ENCODE data around the gene JKAMP. TPM values are rescaled to one million over a fixed set of nuclear protein-coding genes. Genes with fewer than 3 reads are reported as not detected.

The JKAMP gene
- total RNA-seq, 1 experiment from 2014 or later = 46.5 TPM

DNA sequence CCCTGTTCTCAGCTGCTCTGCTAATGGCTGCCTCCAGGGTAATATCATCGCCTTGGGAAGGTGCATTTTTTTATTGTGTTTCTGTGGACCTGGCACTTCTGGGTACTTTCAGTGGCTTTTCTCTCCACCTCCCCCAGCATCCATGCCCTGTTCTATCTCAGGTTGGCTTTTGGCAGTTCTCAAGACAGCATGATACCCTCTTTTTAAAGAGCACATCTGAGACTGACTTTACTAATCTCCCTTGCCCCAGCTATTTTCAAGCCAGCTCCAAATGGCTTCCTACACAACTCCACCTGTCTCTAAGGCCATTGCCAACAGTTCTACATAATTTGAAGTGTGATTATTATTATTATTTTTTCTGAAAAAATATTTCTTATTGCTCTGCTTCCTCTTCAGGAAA is 53.2 kb downstream of the JKAMP start:
- no peak for ATAC-seq

More for the DNA sequence above, 53.2 kb downstream of the JKAMP start:
- Histone ChIP-seq H3K79me2 (ENCODE audit: insufficient read depth, low read length) (no peaks in the 10 kb centered on the region), H3K9me3 (ENCODE audit: control insufficient read depth in 1 of 2, insufficient read depth in 1 of 2, low read depth in 1 of 2, low read length in 2 of 2) (no peaks in the 10 kb centered on the region), H3K27me3 (ENCODE audit: insufficient read depth, low read length) (no peaks in the 10 kb centered on the region), H3K36me3 (ENCODE audit: control insufficient read depth in 1 of 2, insufficient read depth in 2 of 2, low read length in 2 of 2) (no peaks in the 10 kb centered on the region), H3K4me3 (replicated peaks in 1 of 2; ENCODE audit: low read depth in 1 of 2, low read length in 2 of 2) (no peak overlapping the region), H3K27ac (ENCODE audit: low read depth, low read length) (no peak overlapping the region), H3K4me1 (ENCODE audit: control insufficient read depth in 1 of 2, insufficient read depth in 2 of 2, low read length in 2 of 2) (no peaks in the 10 kb centered on the region), H3K4me2 (ENCODE audit: low read length) (no peak overlapping the region), H3K9ac (ENCODE audit: low read length) (no peak overlapping the region), H4K20me1 (ENCODE audit: insufficient read depth) (no peaks in the 10 kb centered on the region), H2AFZ (ENCODE audit: low read depth, low read length, poor library complexity, severe bottlenecking) (no peak overlapping the region), H3K9me2 (ENCODE audit: insufficient read depth) (no peaks in the 10 kb centered on the region)
- CTCF ChIA-PET = no interaction called here
- BruUV-seq (replicated peaks) = no TSS peak
- intact Hi-C loops (cut with micrococcal nuclease) = no loop called here
- TF ChIP-seq, protein P1, sequence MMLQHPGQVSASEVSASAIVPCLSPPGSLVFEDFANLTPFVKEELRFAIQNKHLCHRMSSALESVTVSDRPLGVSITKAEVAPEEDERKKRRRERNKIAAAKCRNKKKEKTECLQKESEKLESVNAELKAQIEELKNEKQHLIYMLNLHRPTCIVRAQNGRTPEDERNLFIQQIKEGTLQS (IDR thresholded peaks at IDR 0.05) = no peak
- no peak for TF ChIP-seq POLR2AphosphoS5 (IDR thresholded peaks at IDR 0.05; ENCODE audit: low read depth, low read length)
- TF ChIP-seq SIN3A (IDR thresholded peaks at IDR 0.05; ENCODE audit: low read depth) = no peak
- no peak for TF ChIP-seq POLR2A (IDR thresholded peaks at IDR 0.05; ENCODE audit: borderline replicate concordance, extremely low read depth, insufficient read depth, insufficient read length)
- no peak for TF ChIP-seq RAD21 (IDR thresholded peaks at IDR 0.05; ENCODE audit: low read depth)
- no peak for TF ChIP-seq TCF7L2 (IDR thresholded peaks at IDR 0.05; ENCODE audit: borderline replicate concordance, extremely low read depth, insufficient read depth, insufficient read length)
- TF ChIP-seq, protein P2, sequence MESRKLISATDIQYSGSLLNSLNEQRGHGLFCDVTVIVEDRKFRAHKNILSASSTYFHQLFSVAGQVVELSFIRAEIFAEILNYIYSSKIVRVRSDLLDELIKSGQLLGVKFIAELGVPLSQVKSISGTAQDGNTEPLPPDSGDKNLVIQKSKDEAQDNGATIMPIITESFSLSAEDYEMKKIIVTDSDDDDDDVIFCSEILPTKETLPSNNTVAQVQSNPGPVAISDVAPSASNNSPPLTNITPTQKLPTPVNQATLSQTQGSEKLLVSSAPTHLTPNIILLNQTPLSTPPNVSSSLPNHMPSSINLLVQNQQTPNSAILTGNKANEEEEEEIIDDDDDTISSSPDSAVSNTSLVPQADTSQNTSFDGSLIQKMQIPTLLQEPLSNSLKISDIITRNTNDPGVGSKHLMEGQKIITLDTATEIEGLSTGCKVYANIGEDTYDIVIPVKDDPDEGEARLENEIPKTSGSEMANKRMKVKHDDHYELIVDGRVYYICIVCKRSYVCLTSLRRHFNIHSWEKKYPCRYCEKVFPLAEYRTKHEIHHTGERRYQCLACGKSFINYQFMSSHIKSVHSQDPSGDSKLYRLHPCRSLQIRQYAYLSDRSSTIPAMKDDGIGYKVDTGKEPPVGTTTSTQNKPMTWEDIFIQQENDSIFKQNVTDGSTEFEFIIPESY (IDR thresholded peaks at IDR 0.05; ENCODE audit: extremely low read depth, insufficient replicate concordance, low read length) = no peak
- TF ChIP-seq SRF (IDR thresholded peaks at IDR 0.05; ENCODE audit: low read depth) = no peak
- TF ChIP-seq ZNF274 (IDR thresholded peaks at IDR 0.05; ENCODE audit: low read depth, low read length) = no peak
- TF ChIP-seq FOSL1 (IDR thresholded peaks at IDR 0.05; ENCODE audit: low read depth) = no peak
- TF ChIP-seq, protein P3, sequence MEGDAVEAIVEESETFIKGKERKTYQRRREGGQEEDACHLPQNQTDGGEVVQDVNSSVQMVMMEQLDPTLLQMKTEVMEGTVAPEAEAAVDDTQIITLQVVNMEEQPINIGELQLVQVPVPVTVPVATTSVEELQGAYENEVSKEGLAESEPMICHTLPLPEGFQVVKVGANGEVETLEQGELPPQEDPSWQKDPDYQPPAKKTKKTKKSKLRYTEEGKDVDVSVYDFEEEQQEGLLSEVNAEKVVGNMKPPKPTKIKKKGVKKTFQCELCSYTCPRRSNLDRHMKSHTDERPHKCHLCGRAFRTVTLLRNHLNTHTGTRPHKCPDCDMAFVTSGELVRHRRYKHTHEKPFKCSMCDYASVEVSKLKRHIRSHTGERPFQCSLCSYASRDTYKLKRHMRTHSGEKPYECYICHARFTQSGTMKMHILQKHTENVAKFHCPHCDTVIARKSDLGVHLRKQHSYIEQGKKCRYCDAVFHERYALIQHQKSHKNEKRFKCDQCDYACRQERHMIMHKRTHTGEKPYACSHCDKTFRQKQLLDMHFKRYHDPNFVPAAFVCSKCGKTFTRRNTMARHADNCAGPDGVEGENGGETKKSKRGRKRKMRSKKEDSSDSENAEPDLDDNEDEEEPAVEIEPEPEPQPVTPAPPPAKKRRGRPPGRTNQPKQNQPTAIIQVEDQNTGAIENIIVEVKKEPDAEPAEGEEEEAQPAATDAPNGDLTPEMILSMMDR (IDR thresholded peaks at IDR 0.05 in 2 of 3, conservative IDR thresholded peaks at IDR 0.05 in 1 of 3; ENCODE audit: borderline replicate concordance in 1 of 3, insufficient read depth in 1 of 3, low read depth in 2 of 3, low read length in 2 of 3) = no peak
- TF ChIP-seq ZFX (IDR thresholded peaks at IDR 0.05) = no peak
- TF ChIP-seq, protein P4, sequence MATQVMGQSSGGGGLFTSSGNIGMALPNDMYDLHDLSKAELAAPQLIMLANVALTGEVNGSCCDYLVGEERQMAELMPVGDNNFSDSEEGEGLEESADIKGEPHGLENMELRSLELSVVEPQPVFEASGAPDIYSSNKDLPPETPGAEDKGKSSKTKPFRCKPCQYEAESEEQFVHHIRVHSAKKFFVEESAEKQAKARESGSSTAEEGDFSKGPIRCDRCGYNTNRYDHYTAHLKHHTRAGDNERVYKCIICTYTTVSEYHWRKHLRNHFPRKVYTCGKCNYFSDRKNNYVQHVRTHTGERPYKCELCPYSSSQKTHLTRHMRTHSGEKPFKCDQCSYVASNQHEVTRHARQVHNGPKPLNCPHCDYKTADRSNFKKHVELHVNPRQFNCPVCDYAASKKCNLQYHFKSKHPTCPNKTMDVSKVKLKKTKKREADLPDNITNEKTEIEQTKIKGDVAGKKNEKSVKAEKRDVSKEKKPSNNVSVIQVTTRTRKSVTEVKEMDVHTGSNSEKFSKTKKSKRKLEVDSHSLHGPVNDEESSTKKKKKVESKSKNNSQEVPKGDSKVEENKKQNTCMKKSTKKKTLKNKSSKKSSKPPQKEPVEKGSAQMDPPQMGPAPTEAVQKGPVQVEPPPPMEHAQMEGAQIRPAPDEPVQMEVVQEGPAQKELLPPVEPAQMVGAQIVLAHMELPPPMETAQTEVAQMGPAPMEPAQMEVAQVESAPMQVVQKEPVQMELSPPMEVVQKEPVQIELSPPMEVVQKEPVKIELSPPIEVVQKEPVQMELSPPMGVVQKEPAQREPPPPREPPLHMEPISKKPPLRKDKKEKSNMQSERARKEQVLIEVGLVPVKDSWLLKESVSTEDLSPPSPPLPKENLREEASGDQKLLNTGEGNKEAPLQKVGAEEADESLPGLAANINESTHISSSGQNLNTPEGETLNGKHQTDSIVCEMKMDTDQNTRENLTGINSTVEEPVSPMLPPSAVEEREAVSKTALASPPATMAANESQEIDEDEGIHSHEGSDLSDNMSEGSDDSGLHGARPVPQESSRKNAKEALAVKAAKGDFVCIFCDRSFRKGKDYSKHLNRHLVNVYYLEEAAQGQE (IDR thresholded peaks at IDR 0.05; ENCODE audit: low read depth) = no peak
- TF ChIP-seq JUND (IDR thresholded peaks at IDR 0.05) = no peak
- no peak for TF ChIP-seq EGR1 (IDR thresholded peaks at IDR 0.05; ENCODE audit: low read depth)
- TF ChIP-seq CEBPB (IDR thresholded peaks at IDR 0.05; ENCODE audit: low read depth) = no peak
- RAD21 ChIA-PET (ENCODE audit: low non-redundant PET in 1 of 2, low total read pairs in 2 of 2, uncharacterized antibody in 2 of 2, unreplicated experiment in 2 of 2) = no interaction called here
- no peak for DNase-seq (ENCODE audit: low read depth, low spot score)
- POLR2A ChIA-PET = no interaction called here

Data from HCT116 (cell line).